Metanephros (tissue), 2 donors: ENCODE results near the gene VCP. TPM values are rescaled to one million over a fixed set of nuclear protein-coding genes. Genes with fewer than 3 reads are reported as not detected.

Experiments used
- small RNA-seq: library from RNA; depleted of rRNA; stranded (forward); fragments of <200 nt; gene quantifications from one replicate; pipeline ENCODE3, GENCODE V24; 2014; ENCODE audit warnings: low replicate concordance
- total RNA-seq: library from RNA; depleted of rRNA; stranded (reverse); fragments of >200 nt; gene quantifications from one replicate; pipeline ENCODE4 v1.2.3, GENCODE V29; 2014

VCP gene
- total RNA-seq = 284 TPM

DNA sequence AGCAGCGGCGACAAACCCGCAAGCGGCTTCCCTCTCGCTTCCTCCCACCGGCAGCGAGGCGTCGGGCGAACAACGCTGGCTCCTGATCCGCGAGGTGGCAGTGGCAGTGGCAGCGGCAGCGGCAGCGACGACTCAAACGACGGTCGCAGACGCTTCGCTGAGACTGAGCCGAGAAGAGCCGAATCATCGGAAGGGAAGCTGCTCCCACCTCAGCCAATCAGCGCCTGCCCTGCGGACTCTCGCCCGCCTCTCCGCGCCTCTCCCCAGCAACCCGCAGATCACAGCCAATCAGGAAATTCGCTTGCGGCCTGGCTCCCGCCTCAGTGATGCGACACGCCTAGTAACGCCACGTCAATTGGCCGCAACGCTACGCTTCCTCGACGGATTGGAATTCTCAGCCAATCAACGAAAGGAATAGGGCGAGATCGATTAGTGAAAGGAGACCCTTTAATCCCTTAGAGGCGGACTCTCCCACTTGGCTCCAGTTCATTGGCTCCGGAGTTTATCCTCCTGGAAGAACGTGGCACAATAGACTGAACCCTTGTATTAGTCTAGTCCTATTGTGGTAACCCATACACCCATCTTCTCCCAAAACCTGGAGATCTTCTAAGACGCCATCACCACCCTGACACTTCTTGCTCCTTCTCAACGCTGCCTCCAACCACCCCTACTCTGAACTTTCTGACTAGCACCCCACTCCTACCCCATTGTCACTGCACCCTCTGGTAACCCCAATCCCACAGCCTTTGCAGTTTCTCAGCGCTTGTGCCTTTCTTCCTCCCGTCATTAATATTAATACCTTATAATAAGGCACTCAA, at the start of gene VCP:
TSS of gene VCP (minus strand) at position 165 of the 818 bp plus-strand sequence. CDS start 272 bp downstream, outside the sequence.

GRCh38 chr9:35115680-35116538, 43.5 kb upstream of the VCP start, which contains the start of gene ATOSB:
Gene ATOSB, minus strand, starts transcription at chr9:35115862. Its CDS starts 7,588 bp downstream, at chr9:35108274.

GRCh38 chr9:35102769-35103659, 30.6 kb upstream of the VCP start, which contains the start of gene STOML2:
Gene STOML2, minus strand, starts transcription at chr9:35103131. Its CDS starts 37 bp downstream, at chr9:35103094.

GRCh38 chr9:35096035-35096849, 23.8 kb upstream of the VCP start, which contains the start of gene PIGO:
Gene PIGO, minus strand, starts transcription at chr9:35096591. Its CDS starts 1,026 bp downstream, at chr9:35095565.

DNA sequence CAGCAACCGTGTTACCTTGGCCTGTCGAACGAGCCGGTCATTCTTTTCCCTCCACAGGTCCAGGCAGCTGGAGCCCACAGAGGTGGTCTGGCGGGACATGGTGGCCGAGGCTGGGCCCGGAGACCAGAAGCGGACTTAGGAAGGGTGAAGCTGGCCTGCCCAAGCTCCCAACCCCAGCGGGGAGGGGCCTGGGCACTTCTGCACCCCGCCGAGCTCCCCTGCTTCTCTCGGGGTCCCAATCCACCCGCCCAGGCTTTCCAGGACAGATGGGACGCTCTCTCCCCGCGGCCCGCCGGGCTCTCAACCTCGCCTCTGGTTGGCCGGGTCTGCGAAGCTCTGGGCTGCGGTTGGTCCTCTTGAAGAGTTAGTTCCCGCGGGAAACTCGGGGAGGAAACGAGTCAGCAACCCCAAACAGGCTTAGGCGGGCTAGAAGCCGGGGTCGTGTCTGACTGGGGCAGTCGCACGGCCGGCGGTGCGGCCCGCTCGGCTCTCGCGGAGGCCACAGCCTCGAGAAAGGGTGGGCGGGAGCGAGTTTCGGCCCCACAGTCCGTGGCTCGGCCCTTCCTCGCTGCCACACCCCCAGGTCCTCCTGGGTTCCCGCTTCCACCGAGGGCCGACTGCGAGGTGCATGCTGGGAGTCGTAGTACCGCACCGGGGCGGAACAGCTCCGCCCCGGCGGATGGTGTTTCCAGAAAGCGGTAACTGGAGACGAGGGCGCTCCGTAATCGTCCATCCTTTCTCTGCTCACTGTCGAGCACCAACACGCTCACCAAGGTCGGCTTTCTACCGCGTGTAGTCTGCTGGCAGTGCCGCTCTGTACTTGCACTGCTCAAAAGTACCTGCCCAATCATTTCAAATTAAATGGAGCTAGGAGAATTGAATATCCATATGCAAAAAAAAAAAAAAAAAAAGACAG, 7.3 kb upstream of the VCP start, which contains the start of gene FANCG:
TSS of gene FANCG (minus strand) at position 517 of the 916 bp plus-strand sequence. CDS start at position 99, 418 bp downstream.

Small RNA genes within 50 kb of the gene (small RNA-seq; reads per million reads assigned to genes)
- not detected for gene RN7SL338P

Other genes with a start within 250 kb of the VCP start
- gene PHF24, start 114.3 kb downstream of the VCP start, total RNA-seq = 0.23 TPM
- gene DNAJB5, start 82.9 kb downstream of the VCP start, total RNA-seq = 8.5 TPM
- gene FANCG, start 7.3 kb upstream of the VCP start, total RNA-seq = 27.7 TPM
- gene PIGO, start 24.0 kb upstream of the VCP start, total RNA-seq = 24.0 TPM
- 108 TPM for gene STOML2, start 30.5 kb upstream of the VCP start, total RNA-seq
- 12.4 TPM for gene ATOSB, start 43.2 kb upstream of the VCP start, total RNA-seq
- gene UNC13B, start 89.4 kb upstream of the VCP start, total RNA-seq = 24.1 TPM